IMR-90 (cell line): ENCODE data around the gene PC. TPM values are rescaled to one million over a fixed set of nuclear protein-coding genes. Genes with fewer than 3 reads are reported as not detected.

Experiments
- ATAC-seq: fragments of 200-7000 bp; cut with Tn5 transposase; 2 replicates; pipeline ENCODE4 v1.9.1; 2020; ENCODE audit warnings: low read depth, mild to moderate bottlenecking, moderate library complexity
- BruUV-seq: library from RNA; stranded (reverse); fragments of 400-500 nt; replicated peaks from 2 replicates; lab custom pipeline; 2021; lab: Mats Ljungman, UMichigan
- CTCF ChIA-PET: fragments of 300-600 bp; formaldehyde crosslinking; extraction: SDS; loops from one replicate; lab custom pipeline; 2021; ENCODE audit warnings: antibody characterized with exemption; lab: Yijun Ruan, JAX
- POLR2A ChIA-PET: fragments of 300-600 bp; sonication (Branson Sonifier 250); formaldehyde crosslinking; loops from one replicate; lab custom pipeline; 2022; ENCODE audit warnings: antibody characterized with exemption; ENCODE audit not compliant: unreplicated experiment; lab: Charles Lee
- DNase-seq: peaks from one replicate; pipeline ENCODE4 v3.0.0; 2013
- H2AFZ ChIP-seq: replicated peaks from 2 replicates; pipeline ENCODE3; 2013; ENCODE audit warnings: low read length, mild to moderate bottlenecking; ENCODE audit not compliant: poor library complexity
- H2AK5ac ChIP-seq: 2 replicates; pipeline ENCODE4 v1.6.1; 2013; ENCODE audit warnings: low read depth, low read length, inconsistent platforms
- H2AK9ac ChIP-seq: replicated peaks from 2 replicates; pipeline ENCODE3; 2013; ENCODE audit warnings: mild to moderate bottlenecking, low read depth, low read length, moderate library complexity; ENCODE audit not compliant: poor library complexity
- H2BK120ac ChIP-seq: 2 replicates; pipeline ENCODE4 v1.6.1; 2013; ENCODE audit warnings: low read depth, low read length, inconsistent platforms
- H2BK15ac ChIP-seq: 3 replicates; pipeline ENCODE4 v1.6.1; 2013; ENCODE audit warnings: low read depth, low read length, inconsistent platforms
- H2BK20ac ChIP-seq: 2 replicates; pipeline ENCODE4 v1.6.1; 2013; ENCODE audit warnings: low read depth, mild to moderate bottlenecking, inconsistent platforms, low read length, moderate library complexity
- H2BK5ac ChIP-seq: 2 replicates; pipeline ENCODE4 v1.6.1; 2013; ENCODE audit warnings: mild to moderate bottlenecking, low read depth, low read length, inconsistent platforms; ENCODE audit not compliant: poor library complexity, severe bottlenecking
- H3K14ac ChIP-seq: replicated peaks from 2 replicates; pipeline ENCODE4 v1.6.1; 2013; ENCODE audit warnings: low read depth, low read length, inconsistent platforms
- H3K18ac ChIP-seq: 2 replicates; pipeline ENCODE4 v1.6.1; 2013; ENCODE audit warnings: low read depth, low read length, control low read depth
- H3K23ac ChIP-seq: 2 replicates; pipeline ENCODE4 v1.6.1; 2013; ENCODE audit warnings: low read depth, low read length, inconsistent platforms
- H3K27ac ChIP-seq: 2 replicates; pipeline ENCODE4 v1.5.1; 2013; ENCODE audit warnings: mild to moderate bottlenecking, control low read depth, low read length; ENCODE audit not compliant: insufficient read depth
- H3K27me3 ChIP-seq: 2 replicates; pipeline ENCODE4 v1.6.1; 2013; ENCODE audit warnings: low read length; ENCODE audit not compliant: control insufficient read depth, insufficient read depth
- H3K36me3 ChIP-seq: 2 replicates; pipeline ENCODE4 v1.6.1; 2013; ENCODE audit warnings: low read length, mixed read lengths; ENCODE audit not compliant: control insufficient read depth, insufficient read depth
- H3K4ac ChIP-seq: 2 replicates; pipeline ENCODE4 v1.6.1; 2013; ENCODE audit warnings: low read depth, low read length, inconsistent platforms
- H3K4me1 ChIP-seq: 2 replicates; pipeline ENCODE4 v1.6.1; 2013; ENCODE audit warnings: low read length, mixed read lengths; ENCODE audit not compliant: control insufficient read depth, insufficient read depth
- H3K4me2 ChIP-seq: 2 replicates; pipeline ENCODE4 v1.6.1; 2013; ENCODE audit warnings: low read depth, mild to moderate bottlenecking, control low read depth, low read length, moderate library complexity
- H3K4me3 ChIP-seq: 2 replicates; pipeline ENCODE4 v1.5.1; 2013; ENCODE audit warnings: low read depth, mild to moderate bottlenecking, control low read depth, low read length, moderate library complexity; ENCODE audit not compliant: insufficient read depth
- H3K56ac ChIP-seq: 2 replicates; pipeline ENCODE4 v1.6.1; 2013; ENCODE audit warnings: low read length, inconsistent platforms; ENCODE audit not compliant: insufficient read depth; ENCODE audit errors: extremely low read depth
- H3K79me1 ChIP-seq, 2 experiments: 2 replicates each; pipeline ENCODE4 v1.6.1; 2013; ENCODE audit warnings: low read length in 2 of 2, inconsistent platforms in 1 of 2, low read depth in 1 of 2
- H3K9ac ChIP-seq: 2 replicates; pipeline ENCODE4 v1.6.1; 2013; ENCODE audit warnings: low read depth, low read length, control low read depth
- H3K9me1 ChIP-seq: 2 replicates; pipeline ENCODE4 v1.6.1; 2013; ENCODE audit warnings: low read length, inconsistent platforms; ENCODE audit not compliant: insufficient read depth
- H3K9me3 ChIP-seq: 2 replicates; pipeline ENCODE4 v1.6.1; 2013; ENCODE audit warnings: low read length; ENCODE audit not compliant: control insufficient read depth, insufficient read depth
- H4K20me1 ChIP-seq: 2 replicates; pipeline ENCODE4 v1.6.1; 2013; ENCODE audit warnings: low read length, inconsistent platforms; ENCODE audit not compliant: insufficient read depth
- H4K5ac ChIP-seq: 2 replicates; pipeline ENCODE4 v1.6.1; 2013; ENCODE audit warnings: mild to moderate bottlenecking, low read depth, low read length, control low read depth
- H4K8ac ChIP-seq, 2 experiments: 2 replicates each; pipeline ENCODE4 v1.6.1; 2013; ENCODE audit warnings: low read depth in 2 of 2, low read length in 2 of 2, control low read depth in 1 of 2, inconsistent platforms in 1 of 2
- H4K91ac ChIP-seq: 2 replicates; pipeline ENCODE4 v1.6.1; 2013; ENCODE audit warnings: low read depth, low read length, inconsistent platforms; ENCODE audit not compliant: insufficient read depth
- MAFK ChIP-seq: IDR thresholded peaks from 2 replicates; pipeline ENCODE4 v1.6.1; 2012; ENCODE audit warnings: low read depth, low read length, improper control_type of control experiment
- POLR2A ChIP-seq: IDR thresholded peaks from 2 replicates; pipeline ENCODE4 v1.6.1; 2012; ENCODE audit warnings: mild to moderate bottlenecking, low read depth, low read length
- WGBS, 2 experiments: methylation state at CpG; one replicate each; pipeline versions ENCODE4 v1.1.5 to v1.1.7; 2013; ENCODE audit warnings: missing lambda C conversion rate in 2 of 2; ENCODE audit not compliant: insufficient read length in 1 of 2; ENCODE audit errors: extremely low coverage in 2 of 2; 5-methylcytosine and 5-hydroxymethylcytosine counted together
- dilution Hi-C: fragments of 300-500 bp; cut with HindIII; formaldehyde crosslinking; loops from one replicate; pipeline ENCODE4 v1.14.3; 2018; ENCODE audit warnings: low sequenced_read_pairs; ENCODE audit not compliant: unreplicated experiment
- in situ Hi-C: fragments of 300-500 bp; cut with MboI; formaldehyde crosslinking; loops from 3 replicates; pipeline ENCODE4 v1.14.3; 2019; ENCODE audit warnings: low sequenced_read_pairs, inconsistent platforms, mixed read lengths
- intact Hi-C: fragments of 100-400 bp; cut with micrococcal nuclease; formaldehyde crosslinking; loops from 2 replicates; pipeline ENCODE4 v1.10.0; 2022
- polyA plus RNA-seq, 3 experiments: library from polyadenylated mRNA; depleted of rRNA; stranded (reverse); fragments of >200 nt; gene quantifications; 2 replicates each; pipeline ENCODE4 v1.2.3, GENCODE V29; 2012; ENCODE audit warnings: low replicate concordance in 1 of 3
- total RNA-seq: library from RNA; depleted of rRNA; stranded (reverse); fragments of >200 nt; gene quantifications from 2 replicates; pipeline ENCODE4 v1.2.3, GENCODE V29; 2012

The PC gene
- total and polyA plus RNA-seq, 2 of the 4 experiments (the other 2 are of a cell fraction) = 13.6 to 15.7 TPM

DNA sequence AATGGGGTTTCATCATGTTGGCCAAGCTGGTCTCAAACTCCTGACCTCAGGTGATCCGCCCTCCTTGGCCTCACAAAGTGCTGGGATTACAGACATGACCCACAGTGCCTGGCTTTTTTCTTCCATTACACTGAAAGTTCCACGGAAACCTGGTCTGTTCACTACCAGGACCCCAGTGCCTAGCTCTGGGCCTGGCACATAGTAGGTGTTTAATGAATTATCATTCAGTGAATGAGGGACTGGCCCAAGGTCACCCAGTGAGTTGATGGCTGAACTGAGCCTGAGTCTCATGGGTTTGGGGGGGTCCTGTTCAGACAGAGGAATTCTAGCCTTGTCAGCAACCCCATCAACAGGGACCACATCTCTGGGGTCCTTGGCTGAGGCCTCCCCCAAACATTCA lies 20.0 kb upstream of the PC start:
- intact Hi-C loops = no loop called here
- ATAC-seq = no peak

More for the DNA sequence above, 20.0 kb upstream of the PC start:
- Histone ChIP-seq H4K5ac (no peak overlapping the region), H2AK9ac (no peak overlapping the region), H4K20me1 (no peaks in the 10 kb centered on the region), H3K14ac (no peak overlapping the region), H2BK5ac (no peak overlapping the region), H4K91ac (no peak overlapping the region), H2BK15ac (no peak overlapping the region), H3K36me3 (no peaks in the 10 kb centered on the region), H3K4me3 (no peak overlapping the region), H2BK120ac (no peak overlapping the region), H3K4me2 (no peak overlapping the region), H2AFZ (no peak overlapping the region), H2BK20ac (no peak overlapping the region), H3K9me3 (peaks cover 12% of the 10 kb centered on the region), H3K27ac (no peak overlapping the region), H3K27me3 (no peaks in the 10 kb centered on the region), H4K8ac (no peak overlapping the region), H3K4ac (no peak overlapping the region), H3K56ac (no peak overlapping the region), H3K9me1 (peaks cover 5% of the 10 kb centered on the region), H3K9ac (no peak overlapping the region), H3K23ac (no peak overlapping the region), H3K79me1 (no peaks in the 10 kb centered on the region), H2AK5ac (0 out of 2 replicates have a peak overlapping the region, but pooled peaks have one; percentile 23), H3K4me1 (peaks cover 13% of the 10 kb centered on the region), H3K18ac (no peak overlapping the region)
- WGBS, 2 experiments = no CpG with 5 or more reads among the region's 2 CpGs
- TF ChIP-seq POLR2A (no peak), MAFK (no peak)
- in situ Hi-C loops (loop anchor here (5.0 kb wide), 1 partner anchor 286 kb away; no protein-coding TSS in a partner anchor), dilution Hi-C loops (no loop called here)
- BruUV-seq = no TSS peak
- ChIA-PET CTCF (interaction anchor here (0.6 kb wide), 1 partner anchor 95 kb away, joined by 3 read pairs; no protein-coding TSS in a partner anchor), POLR2A (no interaction called here)
- DNase-seq = no peak
